Omental fat pad (tissue), 4 donors: ENCODE measurements around the gene CAPN11. TPM values are rescaled to one million over a fixed set of nuclear protein-coding genes. Genes with fewer than 3 reads are reported as not detected.

ENCODE experiments used
- ATAC-seq: fragments of 150-250 bp; one replicate; pipeline ENCODE4 v1.9.1; 2016; ENCODE audit warnings: mild to moderate bottlenecking, moderate library complexity; ENCODE audit not compliant: low FRiP score
- DNase-seq: peaks from one replicate; pipeline ENCODE4 v3.0.0-alpha.2; 2019; ENCODE audit warnings: low spot score
- total RNA-seq, 4 donors: library from RNA; depleted of rRNA; stranded (reverse); fragments of >200 nt; gene quantifications; one replicate each; pipeline ENCODE4 v1.1.0, GENCODE V29; 2016
- TF ChIP-seq, protein P1 (sequence below), 3 donors: fragments of 450-650 bp; IDR thresholded peaks; one replicate each; pipeline ENCODE4 v1.5.1; 2016 to 2017; ENCODE audit warnings: antibody characterized with exemption in 3 of 3, mild to moderate bottlenecking in 3 of 3, moderate library complexity in 2 of 3

The CAPN11 gene
- total RNA-seq, 4 donors from 2014 or later, result 0.09 to 8.4 (median 3.3) TPM

DNA sequence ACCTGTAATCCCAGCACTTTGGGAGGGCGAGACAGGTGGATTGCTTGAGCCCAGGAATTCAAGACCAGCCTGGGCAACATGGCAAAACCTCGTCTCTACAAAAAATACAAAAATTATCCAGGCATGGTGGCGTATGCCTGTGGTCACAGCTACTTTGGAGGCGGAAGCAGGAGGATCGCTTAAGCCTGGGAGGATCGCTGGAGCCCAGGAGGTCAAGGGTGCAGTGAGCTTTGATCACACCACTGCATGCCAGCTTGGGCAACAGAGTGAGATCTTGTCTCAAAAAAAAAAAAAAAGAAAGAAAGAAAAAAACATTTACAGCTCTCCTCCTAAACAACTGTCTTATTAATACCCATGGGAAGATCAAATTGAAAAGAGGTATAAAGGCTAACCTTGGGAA lies 49.3 kb downstream of the CAPN11 start:
- TF ChIP-seq, protein P1, sequence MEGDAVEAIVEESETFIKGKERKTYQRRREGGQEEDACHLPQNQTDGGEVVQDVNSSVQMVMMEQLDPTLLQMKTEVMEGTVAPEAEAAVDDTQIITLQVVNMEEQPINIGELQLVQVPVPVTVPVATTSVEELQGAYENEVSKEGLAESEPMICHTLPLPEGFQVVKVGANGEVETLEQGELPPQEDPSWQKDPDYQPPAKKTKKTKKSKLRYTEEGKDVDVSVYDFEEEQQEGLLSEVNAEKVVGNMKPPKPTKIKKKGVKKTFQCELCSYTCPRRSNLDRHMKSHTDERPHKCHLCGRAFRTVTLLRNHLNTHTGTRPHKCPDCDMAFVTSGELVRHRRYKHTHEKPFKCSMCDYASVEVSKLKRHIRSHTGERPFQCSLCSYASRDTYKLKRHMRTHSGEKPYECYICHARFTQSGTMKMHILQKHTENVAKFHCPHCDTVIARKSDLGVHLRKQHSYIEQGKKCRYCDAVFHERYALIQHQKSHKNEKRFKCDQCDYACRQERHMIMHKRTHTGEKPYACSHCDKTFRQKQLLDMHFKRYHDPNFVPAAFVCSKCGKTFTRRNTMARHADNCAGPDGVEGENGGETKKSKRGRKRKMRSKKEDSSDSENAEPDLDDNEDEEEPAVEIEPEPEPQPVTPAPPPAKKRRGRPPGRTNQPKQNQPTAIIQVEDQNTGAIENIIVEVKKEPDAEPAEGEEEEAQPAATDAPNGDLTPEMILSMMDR (IDR thresholded peaks at IDR 0.05), result no peak

DNA sequence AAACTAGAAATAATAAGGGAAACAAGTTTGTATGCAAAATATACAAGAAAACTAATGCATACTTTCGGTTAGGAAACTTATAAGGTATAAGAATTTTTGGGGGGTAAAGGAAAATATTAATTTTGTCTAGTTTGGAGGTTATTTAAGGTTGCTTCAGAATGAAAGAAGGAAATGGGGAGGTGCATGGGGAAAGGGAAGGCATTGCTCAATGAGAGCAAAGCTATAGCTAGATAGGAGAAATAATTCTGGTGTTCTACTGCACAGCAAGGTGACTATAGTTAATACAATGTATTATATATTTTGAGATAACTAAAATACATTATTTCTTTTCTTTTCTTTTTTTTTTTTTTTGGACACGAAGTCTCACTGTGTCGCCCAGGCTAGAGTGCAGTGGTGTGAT lies 52.7 kb downstream of the CAPN11 start:
- TF ChIP-seq, protein P1 (IDR thresholded peaks at IDR 0.05), result no peak
- no peak for ATAC-seq
- no peak for DNase-seq

More for the DNA sequence above, 49.3 kb downstream of the CAPN11 start:
- ATAC-seq (no peak), DNase-seq (no peak)

DNA sequence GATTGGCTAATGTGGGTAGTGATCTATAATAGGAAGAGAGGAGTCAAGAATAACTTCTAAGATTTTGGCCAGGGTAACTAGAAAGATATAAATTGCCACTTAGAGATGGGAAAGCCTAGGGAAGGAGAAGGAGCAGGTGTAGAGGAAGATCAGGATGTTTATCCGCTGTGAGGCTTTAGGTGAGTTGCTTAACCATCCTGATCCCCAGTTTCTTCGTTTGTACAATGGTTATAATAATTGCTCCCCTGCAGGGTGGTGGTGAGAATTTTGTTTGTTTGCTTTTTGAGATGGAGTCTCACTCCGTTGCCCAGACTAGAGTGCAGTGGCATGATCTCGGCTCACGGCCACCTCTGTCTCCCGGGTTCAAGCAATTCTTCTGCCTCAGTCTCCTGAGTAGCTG lies 55.7 kb downstream of the CAPN11 start:
- TF ChIP-seq, protein P1 (IDR thresholded peaks at IDR 0.05), result no peak
- no peak for ATAC-seq
- DNase-seq, result no peak

DNA sequence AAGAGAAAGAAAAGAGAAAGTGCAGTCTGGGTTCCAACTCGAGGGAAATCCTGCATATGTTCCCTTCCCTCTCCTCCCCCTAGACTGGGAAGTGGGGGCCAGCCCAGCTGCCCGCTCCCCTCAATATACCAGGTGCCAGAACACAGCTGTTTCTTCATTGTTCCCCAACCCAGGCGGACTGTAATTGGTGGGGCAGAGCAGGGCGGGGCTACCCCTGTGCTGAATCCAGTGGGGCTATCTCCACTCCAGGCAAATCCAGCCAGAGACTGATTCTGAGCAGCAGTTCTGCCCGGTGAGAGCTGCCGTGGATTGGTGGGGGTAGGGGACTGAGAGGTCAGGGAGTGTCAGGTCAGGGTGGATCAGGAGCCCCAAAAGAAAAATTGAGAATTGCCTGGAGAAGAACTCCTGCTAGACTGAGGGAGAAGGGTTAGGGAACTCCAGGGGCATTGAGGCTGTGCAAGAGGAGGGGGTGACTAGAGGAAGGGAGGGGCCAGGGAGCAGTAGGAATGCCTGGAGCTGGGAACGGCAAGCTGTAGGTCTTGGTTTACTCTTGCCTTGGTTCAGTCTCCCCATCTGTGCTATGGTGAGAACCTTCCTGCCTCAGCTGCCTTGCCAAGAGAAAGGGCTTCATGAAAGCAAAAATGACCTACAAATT lies 58.2 kb downstream of the CAPN11 start, which contains the start of gene MYMX:
TSS of gene MYMX (plus strand) at position 250 of the 655 bp plus-strand sequence. CDS start 546 bp downstream, outside the sequence.
- TF ChIP-seq, protein P1 (IDR thresholded peaks at IDR 0.05), result no peak
- ATAC-seq, result no peak
- DNase-seq, result no peak

DNA sequence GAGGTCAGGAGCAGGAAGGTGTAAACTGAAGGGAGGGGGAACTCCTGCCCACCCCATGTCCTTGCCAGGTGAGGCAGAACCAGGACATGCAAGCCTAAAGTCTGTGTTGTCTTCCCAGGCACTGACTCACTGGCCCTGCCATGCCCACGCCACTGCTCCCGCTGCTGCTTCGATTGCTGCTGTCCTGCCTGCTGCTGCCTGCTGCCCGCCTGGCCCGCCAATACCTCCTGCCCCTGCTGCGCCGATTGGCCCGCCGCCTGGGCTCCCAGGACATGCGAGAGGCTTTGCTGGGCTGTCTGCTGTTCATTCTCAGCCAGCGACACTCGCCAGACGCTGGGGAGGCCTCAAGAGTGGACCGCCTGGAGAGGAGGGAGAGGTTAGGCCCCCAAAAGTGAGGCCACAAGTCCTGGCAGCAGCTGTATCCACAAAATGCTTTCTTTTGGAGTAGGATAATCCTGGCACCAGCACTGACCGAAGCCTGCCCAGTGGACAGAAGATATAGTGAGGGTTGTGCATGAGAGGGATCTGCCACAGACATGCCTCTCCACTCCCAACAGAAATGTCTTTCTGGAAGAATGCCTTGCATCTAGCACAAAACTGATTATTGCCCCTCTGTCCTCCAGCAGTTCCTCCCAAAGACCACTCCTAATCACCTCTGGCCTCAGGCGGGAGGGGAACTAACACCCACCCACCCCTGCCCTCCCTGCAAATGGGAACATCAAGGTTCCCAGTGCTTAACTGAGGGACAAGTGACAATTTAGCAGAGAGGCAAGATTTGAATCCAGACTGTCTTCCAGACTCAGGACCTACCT lies 58.9 kb downstream of the CAPN11 start:
- ATAC-seq (no peak), DNase-seq (no peak)
- TF ChIP-seq, protein P1 (IDR thresholded peaks at IDR 0.05), result no peak

DNA sequence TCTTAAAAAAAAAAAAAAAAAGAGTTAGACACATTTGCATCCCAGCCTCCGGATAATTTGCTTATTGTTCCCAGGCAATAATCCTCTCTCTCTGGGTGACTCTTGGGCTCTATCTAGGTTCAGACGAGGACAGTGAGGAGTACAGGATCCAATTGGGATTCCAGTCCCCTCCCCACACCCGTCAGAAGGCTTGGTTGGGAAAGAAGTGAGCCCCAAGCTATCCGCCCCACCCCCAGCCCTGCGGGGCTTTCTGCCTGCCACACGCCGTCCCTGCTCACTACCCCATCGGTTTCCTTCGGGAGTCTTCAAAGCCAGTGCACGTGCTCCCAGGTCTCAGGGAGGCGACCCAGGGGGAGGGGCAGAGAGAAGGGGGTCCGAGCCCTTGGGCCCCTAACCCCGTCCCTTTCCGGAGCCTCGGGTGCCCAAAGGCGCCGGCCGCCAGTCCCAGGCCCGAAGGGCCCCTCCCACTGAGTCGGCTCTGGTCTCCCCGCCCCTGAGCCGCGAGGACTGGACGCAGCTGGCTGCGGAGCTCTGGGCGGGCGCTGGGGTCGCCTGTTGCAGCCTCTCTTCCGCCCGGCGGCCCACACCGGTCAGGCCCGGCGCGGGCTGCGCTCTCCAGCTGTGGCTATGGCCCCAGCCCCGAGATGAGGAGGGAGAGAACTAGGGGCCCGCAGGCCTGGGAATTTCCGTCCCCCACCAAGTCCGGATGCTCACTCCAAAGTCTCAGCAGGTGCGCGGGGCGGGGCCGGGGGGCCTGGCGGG lies 60.6 kb downstream of the CAPN11 start:
- TF ChIP-seq, protein P1 (IDR thresholded peaks at IDR 0.05), result no peak
- DNase-seq (no peak), ATAC-seq (peak; percentile 75)
